Measurements from ENCODE around the gene RETREG1.

GRCh38 chr5:16489322-16489791, 127.4 kb downstream of the RETREG1 start:
- TF ChIP-seq CTCF (IDR thresholded peaks at IDR 0.05) (peak in 2 of 3 donors; percentile 51 to 68), EP300 (IDR thresholded peaks at IDR 0.05) (no peak)
